NCI-H226 (cell line): ENCODE data around the gene CDC37.

Experiments
- DNase-seq: peaks from one replicate; pipeline ENCODE4 v3.0.0-alpha.2; 2015

Gene CDC37

GRCh38 chr19:10352764-10353671 is 50.3 kb downstream of the CDC37 start:
- DNase-seq: no peak

- peak; percentile 7 for DNase-seq
These were observed 56.8 kb downstream of the CDC37 start for GRCh38 chr19:10346509-10346908.

- no peak for DNase-seq
These were observed 58.6 kb downstream of the CDC37 start for GRCh38 chr19:10344780-10345179.

- DNase-seq: no peak
These were observed 59.8 kb downstream of the CDC37 start for GRCh38 chr19:10343495-10343894.
